ENCODE data around the gene GNA12.

GRCh38 chr7:2737771-2738540 lies 106.2 kb downstream of the GNA12 start:
- TF ChIP-seq CTCF (conservative IDR thresholded peaks at IDR 0.05; ENCODE audit: low read depth, low read length) (no peak), EZH2 (IDR thresholded peaks at IDR 0.05; ENCODE audit: low read length, unreplicated experiment) (no peak), EZH2phosphoT487 (IDR thresholded peaks at IDR 0.05; ENCODE audit: borderline replicate concordance, low read length) (no peak)

Measured in PC-3 (cell line).